SK-N-SH treated with all-trans-retinoic acid at 6 μM for 48 hours (cell line): ENCODE results near the gene CLUH.

Source experiments
- ARNTL ChIP-seq: fragments of 450-650 bp; formaldehyde crosslinking; IDR thresholded peaks from 2 replicates; pipeline ENCODE4 v1.5.0; 2020; ENCODE audit warnings: low read depth, mild to moderate bottlenecking, moderate library complexity, borderline replicate concordance
- BACH2 ChIP-seq: fragments of 250-450 bp; sonication (Bioruptor Pico); IDR thresholded peaks from 2 replicates; pipeline ENCODE4 v1.9.0; 2021; ENCODE audit warnings: mild to moderate bottlenecking, borderline replicate concordance
- CREB5 ChIP-seq: fragments of 250-450 bp; sonication (Bioruptor Pico); IDR thresholded peaks from 2 replicates; pipeline ENCODE4 v1.5.1; 2020; ENCODE audit warnings: low read depth, mild to moderate bottlenecking, moderate library complexity
- ISL1 ChIP-seq: fragments of 250-450 bp; sonication (Bioruptor Pico); IDR thresholded peaks from 2 replicates; pipeline ENCODE4 v2.1.2; 2022; ENCODE audit warnings: mild to moderate bottlenecking, moderate library complexity
- PATZ1 ChIP-seq: fragments of 250-450 bp; sonication (Bioruptor Pico); IDR thresholded peaks from 2 replicates; pipeline ENCODE4 v1.8.0; 2020; ENCODE audit warnings: mild to moderate bottlenecking, moderate library complexity, borderline replicate concordance
- RARB ChIP-seq: fragments of 250-450 bp; sonication (Bioruptor Pico); IDR thresholded peaks from 2 replicates; pipeline ENCODE4 v1.8.0; 2021; ENCODE audit warnings: mild to moderate bottlenecking, moderate library complexity
- TCF4 ChIP-seq: fragments of 250-450 bp; sonication (Bioruptor Pico); IDR thresholded peaks from 2 replicates; pipeline ENCODE4 v1.8.0; 2021; ENCODE audit warnings: mild to moderate bottlenecking, moderate library complexity, borderline replicate concordance
- ZC3H10 ChIP-seq: fragments of 250-450 bp; sonication (Bioruptor Pico); IDR thresholded peaks from 2 replicates; pipeline ENCODE4 v1.5.1; 2021; ENCODE audit warnings: mild to moderate bottlenecking, moderate library complexity
- ZFP3 ChIP-seq: fragments of 250-450 bp; sonication (Bioruptor Pico); IDR thresholded peaks from 2 replicates; pipeline ENCODE4 v1.5.0; 2020; ENCODE audit warnings: mild to moderate bottlenecking, moderate library complexity
- ZFP30 ChIP-seq: fragments of 450-650 bp; formaldehyde crosslinking; IDR thresholded peaks from 2 replicates; pipeline ENCODE4 v1.5.0; 2022; ENCODE audit warnings: mild to moderate bottlenecking, moderate library complexity
- ZNF565 ChIP-seq: fragments of 450-650 bp; formaldehyde crosslinking; conservative IDR thresholded peaks from 2 replicates; pipeline ENCODE4 v1.5.0; 2020; ENCODE audit warnings: low read depth, mild to moderate bottlenecking, moderate library complexity
- ZNF70 ChIP-seq: fragments of 450-650 bp; formaldehyde crosslinking; IDR thresholded peaks from 2 replicates; pipeline ENCODE4 v1.5.0; 2020; ENCODE audit warnings: mild to moderate bottlenecking, moderate library complexity
- ZNF8 ChIP-seq: fragments of 450-650 bp; formaldehyde crosslinking; IDR thresholded peaks from 2 replicates; pipeline ENCODE4 v1.5.0; 2020; ENCODE audit warnings: mild to moderate bottlenecking, moderate library complexity

- TF ChIP-seq ZFP3 (CRISPR knock-in tag), result no peak
- TF ChIP-seq ZC3H10 (CRISPR knock-in tag), result no peak
- no peak for TF ChIP-seq PATZ1
- TF ChIP-seq ZFP30 (CRISPR knock-in tag), result no peak
- no peak for TF ChIP-seq TCF4
- TF ChIP-seq BACH2 (CRISPR knock-in tag), result no peak
- TF ChIP-seq CREB5 (CRISPR knock-in tag), result no peak
- TF ChIP-seq ZNF8 (CRISPR knock-in tag), result no peak
- no peak for TF ChIP-seq ISL1 (CRISPR knock-in tag)
- TF ChIP-seq ARNTL, result no peak
- TF ChIP-seq ZNF70 (CRISPR knock-in tag), result no peak
- TF ChIP-seq ZNF565, result no peak
- TF ChIP-seq RARB (CRISPR knock-in tag), result no peak
These were observed 6.3 kb downstream of the CLUH start for GRCh38 chr17:2705263-2705662.
